SK-MEL-5 (cell line): Measurements from ENCODE around the gene ZNF641. TPM values are rescaled to one million over a fixed set of nuclear protein-coding genes. Genes with fewer than 3 reads are reported as not detected.
"Not testable (repeated sequence)": the region's sequence is repeated elsewhere in the genome, so short reads cannot be mapped to it uniquely, and the experiment has no call there.

Source experiments
- DNase-seq: peaks from one replicate; pipeline ENCODE4 v3.0.0-alpha.2; 2016; ENCODE audit warnings: low read depth, low spot score
- in situ Hi-C: cut with HindIII; loops from 2 replicates; pipeline ENCODE4 v1.10.0; 2016; ENCODE audit warnings: low sequenced_read_pairs, high pct_unique_total_duplicates, low pct_unique_long_range_greater_than_20kb
- total RNA-seq: library from RNA; depleted of rRNA; stranded (reverse); fragments of >200 nt; shearing (Covaris generic); gene quantifications from 2 replicates; pipeline ENCODE4 v1.2.3, GENCODE V29; 2014

The ZNF641 gene
- total RNA-seq, 1 experiment from 2014 or later, result 13.1 TPM

DNA sequence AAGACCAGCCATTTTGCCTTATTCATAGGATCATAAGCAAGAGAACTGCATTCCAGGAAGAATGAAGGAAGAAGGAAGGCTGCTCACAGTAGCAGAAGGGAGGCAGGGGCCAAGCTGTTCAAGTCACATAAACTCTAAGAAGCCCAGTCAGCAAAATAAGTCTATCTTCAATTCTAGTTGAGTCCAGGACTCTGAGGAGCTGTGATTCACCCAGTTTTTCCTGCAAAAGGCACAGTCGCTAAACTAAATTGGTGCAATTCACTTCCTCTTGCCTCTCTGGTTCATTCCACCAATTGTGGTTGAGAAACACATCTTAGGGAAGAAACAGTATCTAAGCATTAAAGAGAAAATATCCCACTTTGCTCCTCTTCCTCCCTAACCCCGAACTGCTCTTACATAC lies 9.8 kb downstream of the ZNF641 start:
- in situ Hi-C loops, result no loop called here
- no peak for DNase-seq

DNA sequence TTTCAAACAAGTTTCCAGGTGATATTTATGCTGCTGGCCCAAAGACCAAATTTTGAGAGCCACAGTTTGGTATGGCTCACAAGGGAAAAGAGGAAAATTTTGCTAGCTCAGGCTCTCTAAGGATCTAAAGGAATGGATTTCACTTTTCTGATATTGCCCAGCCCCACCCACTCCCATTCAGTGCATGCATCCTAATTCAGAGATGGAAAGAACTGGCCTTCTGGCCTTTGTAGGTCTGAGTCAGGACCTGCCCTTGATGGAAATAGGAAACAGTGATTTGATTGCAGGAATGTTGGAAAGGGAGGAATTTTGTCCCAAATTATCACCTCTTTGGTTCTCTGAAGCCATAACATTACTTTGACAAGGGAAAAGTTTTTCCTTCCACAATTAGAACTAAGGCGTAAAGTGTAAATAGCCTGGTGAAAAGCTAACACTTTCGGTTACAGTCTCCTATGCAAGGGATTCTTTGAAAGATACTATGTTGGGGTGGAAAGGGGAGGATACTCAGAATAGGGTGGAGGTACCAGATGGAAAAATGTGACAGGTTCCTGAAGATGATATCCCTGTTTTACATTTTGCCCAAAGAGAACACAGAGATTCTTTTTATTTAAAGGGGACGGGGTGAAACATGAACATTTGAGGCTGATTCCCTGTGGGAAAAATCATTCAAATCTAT lies 11.1 kb downstream of the ZNF641 start:
- in situ Hi-C loops, result no loop called here
- no peak for DNase-seq

DNA sequence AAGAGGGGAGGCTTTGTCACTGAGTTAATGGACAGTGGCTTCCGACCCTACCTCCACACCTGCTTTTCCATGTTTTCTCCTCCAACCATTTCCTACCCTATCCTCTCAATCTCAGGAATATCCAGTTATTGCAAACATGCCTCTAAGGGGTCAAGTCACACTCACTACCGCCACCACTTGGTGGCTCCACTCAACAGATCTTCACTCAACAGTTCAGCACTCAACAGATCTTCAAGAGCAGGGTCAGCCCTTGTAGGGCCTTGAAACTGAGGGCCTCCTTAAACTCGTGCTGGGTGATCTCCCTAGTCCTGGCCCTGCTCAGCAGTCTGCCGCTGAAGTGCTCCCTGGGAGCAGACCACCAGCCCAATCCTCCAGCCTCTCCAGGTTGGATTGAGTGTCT lies 14.2 kb downstream of the ZNF641 start:
- in situ Hi-C loops, result no loop called here
- peak; percentile 58 for DNase-seq

DNA sequence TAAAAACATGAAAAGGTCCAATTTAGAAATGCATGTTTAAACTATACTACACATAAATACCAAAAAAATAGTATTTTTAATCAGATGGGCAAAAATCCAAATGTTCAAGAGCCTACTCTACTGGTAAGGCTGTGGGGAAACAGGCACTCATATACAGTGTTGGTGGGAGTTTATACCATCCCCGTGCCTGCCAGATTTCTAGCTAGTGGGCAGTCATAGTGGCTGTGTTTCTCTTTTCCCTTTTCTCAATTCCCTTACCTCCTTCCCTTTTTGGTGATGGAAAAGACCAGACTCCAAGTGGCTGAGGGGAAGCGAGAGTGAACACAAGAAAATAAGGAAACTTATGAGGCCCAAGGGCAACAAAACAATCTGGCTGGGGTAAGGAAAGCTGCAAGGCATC lies 14.7 kb downstream of the ZNF641 start:
- no peak for DNase-seq
- in situ Hi-C loops, result no loop called here

DNA sequence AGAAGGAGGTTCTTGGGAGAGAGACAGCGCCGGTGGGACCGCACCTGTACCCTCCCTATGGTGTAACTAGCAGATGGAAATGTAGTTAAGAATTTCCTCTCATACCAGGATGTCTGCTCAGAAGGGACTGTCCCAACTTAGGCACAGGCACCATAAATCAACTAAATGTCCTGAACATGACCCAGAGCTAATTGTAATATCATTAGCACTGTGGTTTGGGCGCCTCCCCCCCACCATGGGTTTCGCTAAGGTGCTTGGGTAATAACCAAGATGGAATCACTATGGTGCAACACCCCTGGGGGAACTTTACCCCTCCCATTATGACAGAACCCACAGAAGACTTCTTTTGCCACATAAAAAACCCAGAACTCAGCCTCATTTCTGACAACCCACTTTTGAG lies 15.9 kb downstream of the ZNF641 start:
- in situ Hi-C loops, result no loop called here
- DNase-seq, result no peak

DNA sequence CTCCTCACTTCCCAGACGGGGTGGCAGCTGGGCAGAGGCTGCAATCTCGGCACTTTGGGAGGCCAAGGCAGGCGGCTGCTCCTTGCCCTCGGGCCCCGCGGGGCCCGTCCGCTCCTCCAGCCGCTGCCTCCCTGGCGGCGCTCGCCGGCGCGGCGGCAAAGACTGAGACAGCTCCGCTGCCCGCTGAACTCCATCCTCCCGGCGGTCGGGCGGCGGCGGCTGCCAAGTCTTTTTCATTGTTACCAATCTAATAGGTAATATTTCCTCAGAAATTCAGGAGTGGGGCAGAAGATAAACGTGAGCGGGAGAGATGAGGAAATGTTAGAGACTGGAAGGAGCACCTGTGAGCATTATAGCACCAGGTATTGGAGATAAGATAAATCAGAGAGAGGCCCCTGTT lies 17.0 kb downstream of the ZNF641 start:
- in situ Hi-C loops, DNase-seq: not testable (repeated sequence)

DNA sequence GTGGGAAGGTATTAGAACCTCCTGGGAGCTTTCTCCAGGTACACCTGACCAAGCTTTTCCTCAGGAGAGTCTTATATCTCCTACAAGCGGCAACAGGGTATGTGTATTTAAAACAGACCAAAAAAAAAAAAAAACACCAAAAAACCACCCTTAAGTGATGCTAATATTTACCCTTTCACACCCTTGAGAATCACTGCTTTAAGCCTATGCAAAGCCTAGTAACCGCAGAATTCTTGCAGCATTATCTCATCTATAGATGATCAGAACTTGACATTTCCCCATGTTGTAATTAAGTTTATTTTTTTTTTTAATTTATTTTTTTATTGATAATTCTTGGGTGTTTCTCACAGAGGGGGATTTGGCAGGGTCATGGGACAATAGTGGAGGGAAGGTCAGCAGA lies 19.3 kb downstream of the ZNF641 start:
- in situ Hi-C loops, result no loop called here
- no peak for DNase-seq

DNA sequence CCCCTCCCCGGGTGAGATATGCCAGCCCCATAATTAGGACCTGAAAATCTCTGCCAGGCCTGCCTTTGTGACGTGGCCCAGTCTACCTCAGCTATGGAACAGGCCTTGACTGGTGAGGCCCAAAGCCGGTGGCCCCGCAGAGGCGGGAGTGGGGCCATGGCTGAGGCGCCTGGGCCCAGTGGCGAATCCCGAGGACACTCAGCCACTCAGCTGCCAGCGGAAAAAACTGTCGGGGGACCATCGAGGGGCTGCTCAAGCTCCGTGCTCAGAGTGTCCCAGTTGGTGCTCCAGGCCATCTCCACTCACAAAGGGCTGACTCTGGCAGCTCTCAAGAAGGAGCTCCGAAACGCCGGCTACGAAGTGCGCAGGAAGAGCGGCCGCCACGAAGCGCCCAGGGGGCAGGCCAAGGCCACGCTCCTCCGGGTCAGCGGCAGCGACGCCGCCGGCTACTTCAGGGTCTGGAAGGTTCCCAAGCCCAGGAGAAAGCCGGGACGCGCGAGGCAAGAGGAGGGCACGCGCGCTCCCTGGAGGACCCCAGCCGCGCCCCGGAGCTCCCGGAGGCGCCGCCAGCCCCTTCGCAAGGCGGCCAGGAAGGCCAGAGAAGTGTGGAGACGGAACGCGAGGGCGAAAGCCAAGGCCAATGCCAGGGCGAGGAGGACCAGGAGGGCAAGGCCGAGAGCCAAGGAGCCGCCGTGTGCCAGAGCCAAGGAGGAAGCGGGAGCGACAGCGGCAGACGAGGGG lies 21.4 kb downstream of the ZNF641 start:
- in situ Hi-C loops, result no loop called here
- no peak for DNase-seq

DNA sequence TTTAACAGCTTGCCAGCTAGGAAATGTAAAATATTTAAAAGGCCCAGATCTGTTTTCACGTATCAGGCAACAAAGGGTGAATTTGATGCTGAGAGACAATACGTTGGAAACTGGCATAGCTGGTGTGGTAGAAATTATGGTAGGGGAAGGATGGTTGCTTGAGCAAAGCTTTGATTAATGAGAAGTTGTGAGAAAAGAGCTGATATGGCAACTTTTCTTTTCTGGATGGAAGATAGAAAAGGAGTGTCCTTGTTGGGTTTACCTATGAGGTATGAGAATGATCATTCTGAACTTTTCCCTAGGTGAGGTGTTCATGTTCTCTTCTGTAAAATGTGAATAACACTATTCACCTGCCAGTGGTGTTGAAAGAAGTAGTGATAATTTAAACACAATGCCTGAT lies 34.2 kb downstream of the ZNF641 start:
- in situ Hi-C loops, result no loop called here
- no peak for DNase-seq

DNA sequence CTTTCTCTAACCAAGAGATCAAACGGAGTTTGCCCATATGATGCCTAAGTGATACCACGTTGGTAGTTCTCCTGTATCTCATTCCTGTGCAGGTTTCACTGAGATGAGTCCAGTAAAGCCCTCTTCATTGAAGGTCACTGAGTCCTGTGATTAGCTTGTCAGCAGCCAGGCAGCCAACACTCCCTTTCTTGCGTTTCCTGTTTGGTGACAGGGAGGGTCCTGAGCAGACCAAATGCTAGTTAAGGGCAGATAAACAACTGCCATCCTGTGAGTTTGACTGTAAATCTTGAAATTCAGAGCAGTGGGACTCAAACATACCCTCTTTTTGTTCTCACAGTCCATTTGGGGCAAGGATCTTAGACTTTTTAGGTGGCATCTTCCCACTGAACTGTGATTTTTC lies 39.4 kb downstream of the ZNF641 start:
- DNase-seq, result no peak
- in situ Hi-C loops, result no loop called here

DNA sequence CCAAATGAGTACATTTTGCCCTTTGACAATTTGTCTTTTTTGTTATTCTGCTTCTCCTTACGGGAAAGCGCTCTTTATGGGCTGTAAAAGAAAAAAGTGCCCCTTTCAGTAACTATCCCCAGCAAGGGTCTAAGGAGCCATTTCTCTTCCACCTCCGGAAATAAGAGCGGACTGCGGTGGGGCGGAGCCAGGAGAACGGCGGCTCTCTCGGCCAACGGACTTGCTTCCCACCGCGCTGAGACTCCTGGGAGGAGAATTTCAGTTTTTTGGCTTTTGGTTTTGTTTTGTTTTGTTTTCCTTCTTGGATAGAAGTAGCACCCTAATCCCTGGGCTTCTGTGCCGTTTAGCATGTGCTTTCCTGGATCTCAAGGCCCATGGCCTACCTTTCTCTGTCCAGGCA lies 43.5 kb downstream of the ZNF641 start:
- in situ Hi-C loops, result no loop called here
- DNase-seq, result no peak

DNA sequence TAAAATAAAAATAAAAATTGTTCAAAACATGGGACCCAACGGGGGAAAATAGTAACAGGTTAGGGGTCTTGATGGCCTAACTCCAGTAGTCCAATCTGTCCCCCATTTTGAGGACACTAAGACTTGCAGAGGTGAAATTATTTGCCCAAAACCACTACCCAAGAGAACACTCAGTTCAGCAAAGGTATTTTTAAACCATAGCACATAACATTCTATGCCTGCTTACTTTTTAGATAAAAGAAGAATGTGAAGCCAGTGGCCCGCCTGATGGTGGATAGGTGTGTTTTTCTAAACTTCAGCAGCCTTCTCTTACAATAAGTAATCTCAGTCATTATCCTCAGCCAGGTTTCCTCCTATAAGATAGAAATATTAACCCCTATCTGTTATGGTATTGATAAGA lies 45.5 kb downstream of the ZNF641 start:
- in situ Hi-C loops, result no loop called here
- no peak for DNase-seq

DNA sequence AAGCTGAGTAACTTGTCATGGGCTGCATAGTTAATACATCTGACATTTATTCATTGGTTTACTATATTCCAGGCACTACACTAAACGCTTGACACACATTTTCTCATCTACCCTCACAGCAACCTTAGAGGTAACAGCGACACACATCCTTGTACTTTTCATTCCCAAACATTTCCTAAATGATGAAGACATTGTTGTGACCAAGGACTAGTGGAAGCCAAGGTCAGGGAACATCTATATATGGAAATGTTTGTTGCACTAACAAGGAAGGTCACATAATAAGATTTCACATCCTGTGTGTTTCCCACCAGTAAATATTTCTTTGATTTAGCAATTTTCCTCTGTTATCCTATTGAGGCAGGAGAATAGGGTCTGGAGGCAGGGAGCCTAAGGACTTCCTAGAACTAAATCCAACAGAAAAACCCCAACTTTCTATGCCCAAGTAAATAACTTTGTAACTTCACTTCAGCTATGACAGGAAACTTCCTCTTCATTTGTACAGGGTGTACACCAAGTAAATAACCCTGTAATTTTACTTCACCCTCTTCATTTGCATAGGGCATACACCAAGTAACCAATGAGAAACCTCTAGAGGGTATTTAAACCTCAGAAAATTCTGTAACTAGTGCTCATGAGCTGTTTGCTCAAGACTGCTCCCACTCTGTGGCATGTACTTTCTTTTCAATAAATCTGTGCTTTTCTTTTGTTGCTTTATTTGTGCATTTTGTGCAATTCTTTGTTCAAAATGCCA lies 48.4 kb downstream of the ZNF641 start:
- no peak for DNase-seq
- in situ Hi-C loops, result no loop called here

DNA sequence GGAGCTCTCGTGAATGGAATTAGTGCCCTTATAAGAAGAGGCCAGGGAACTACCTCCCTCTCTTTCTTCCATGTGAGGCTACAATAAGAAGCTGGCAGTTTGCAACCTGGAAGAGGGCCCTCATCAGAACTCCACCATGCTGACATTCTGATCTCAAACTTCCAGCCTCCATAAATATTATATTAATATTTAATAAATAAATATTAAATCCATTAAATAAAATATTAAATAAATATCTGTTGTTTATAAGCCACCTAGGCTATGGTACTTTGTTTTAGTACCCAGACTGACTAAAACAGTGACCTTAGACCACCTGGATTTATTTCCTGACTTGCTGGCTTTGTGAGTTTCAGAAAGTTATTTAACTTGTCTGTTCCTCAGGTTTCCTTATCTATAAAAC lies 49.9 kb downstream of the ZNF641 start:
- in situ Hi-C loops, result no loop called here
- no peak for DNase-seq

DNA sequence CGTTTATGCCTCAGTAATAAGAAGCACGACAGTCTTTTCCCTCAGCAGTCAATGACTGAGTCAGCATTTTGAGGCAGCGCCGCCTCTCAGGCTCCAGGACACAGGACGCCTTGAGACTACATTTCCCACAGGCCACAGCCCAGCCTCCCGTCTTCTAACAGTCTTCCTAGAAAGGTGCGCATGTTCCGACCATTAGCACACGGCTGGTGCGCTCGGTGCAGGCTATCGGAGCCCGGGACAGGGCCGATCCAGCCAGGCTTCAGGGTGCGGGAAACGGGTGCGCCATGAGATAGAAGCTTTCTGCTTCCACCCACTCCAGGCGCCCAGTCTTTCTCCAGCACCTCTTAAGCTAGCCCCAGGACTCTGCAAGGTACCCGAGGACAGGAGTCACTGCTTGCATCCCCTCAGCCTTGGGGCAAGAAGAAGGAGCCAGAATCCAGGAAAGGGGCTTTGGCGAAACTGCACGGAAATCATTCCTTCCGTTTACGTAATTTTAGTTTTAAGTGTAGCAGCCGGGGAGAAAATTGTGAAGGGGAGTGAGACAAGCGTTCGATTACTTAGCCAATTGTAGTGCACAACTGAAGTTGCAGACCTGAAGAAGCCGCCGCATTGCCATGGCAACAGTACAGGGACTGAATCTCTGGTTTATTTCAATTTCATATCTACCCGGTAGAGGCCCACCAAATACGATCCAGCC lies 54.0 kb downstream of the ZNF641 start:
- no peak for DNase-seq
- in situ Hi-C loops, result no loop called here

DNA sequence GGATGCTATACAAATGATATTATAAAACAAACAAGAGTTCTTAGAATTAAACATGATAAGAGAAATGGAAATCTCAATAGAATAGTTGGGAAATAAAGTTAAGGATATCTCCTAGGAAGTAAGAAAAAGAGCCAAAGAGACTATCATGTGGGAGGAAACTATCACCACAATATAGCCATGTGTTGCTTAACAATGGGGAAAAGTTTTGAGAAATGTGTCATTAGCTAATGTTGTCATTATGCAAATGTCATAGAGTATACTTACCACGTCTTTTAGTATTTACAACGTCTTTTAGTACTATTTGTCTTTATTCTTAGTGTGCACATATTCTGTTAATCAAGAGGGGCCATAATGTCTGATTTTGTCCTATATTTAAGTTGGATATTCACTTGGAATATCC lies 58.7 kb downstream of the ZNF641 start:
- no peak for DNase-seq
- in situ Hi-C loops, result no loop called here

DNA sequence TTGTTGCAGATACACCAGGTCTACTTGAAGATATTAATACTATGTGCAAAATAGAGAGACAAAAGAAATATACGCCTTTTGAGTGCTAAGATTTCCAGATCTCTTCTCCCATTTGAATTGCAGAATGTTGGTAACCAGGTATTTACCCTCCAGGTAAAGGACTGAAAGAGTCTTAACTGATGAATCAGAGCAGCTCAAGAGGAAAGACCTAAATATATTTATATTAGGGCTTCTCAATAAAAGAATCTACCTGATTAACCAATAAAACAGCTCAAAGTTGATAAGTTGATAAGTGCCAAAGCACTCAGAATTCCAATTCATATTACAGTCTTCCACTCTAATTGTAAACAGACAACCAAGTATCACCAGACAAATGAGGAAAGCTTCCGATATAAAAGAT lies 59.2 kb downstream of the ZNF641 start:
- in situ Hi-C loops, result no loop called here

More for the DNA sequence above, 59.2 kb downstream of the ZNF641 start:
- no peak for DNase-seq
